Left ventricle myocardium inferior (tissue), 1 donor: ENCODE data around the gene SDR9C7. TPM values are rescaled to one million over a fixed set of nuclear protein-coding genes. Genes with fewer than 3 reads are reported as not detected.
"Not testable (repeated sequence)": the region's sequence is repeated elsewhere in the genome, so short reads cannot be mapped to it uniquely, and the experiment has no call there.

Experiments used
- DNase-seq: peaks from one replicate; pipeline ENCODE4 v3.0.0-alpha.2; 2020
- H3K27ac ChIP-seq: fragments of 200-600 bp; replicated peaks from 2 replicates; pipeline ENCODE4 v1.8.0; 2021
- H3K27me3 ChIP-seq: fragments of 200-600 bp; 2 replicates; pipeline ENCODE4 v1.8.0; 2021; ENCODE audit warnings: low read depth
- H3K36me3 ChIP-seq: fragments of 200-600 bp; 2 replicates; pipeline ENCODE4 v1.8.0; 2021
- H3K4me1 ChIP-seq: fragments of 200-600 bp; 2 replicates; pipeline ENCODE4 v1.8.0; 2021
- H3K4me3 ChIP-seq: fragments of 200-600 bp; 2 replicates; pipeline ENCODE4 v1.8.0; 2021; ENCODE audit warnings: mild to moderate bottlenecking, moderate library complexity
- H3K9me3 ChIP-seq: fragments of 200-600 bp; replicated peaks from 2 replicates; pipeline ENCODE4 v1.8.0; 2021
- CTCF ChIP-seq: fragments of 200-600 bp; IDR thresholded peaks from 2 replicates; pipeline ENCODE4 v1.8.0; 2021; ENCODE audit warnings: antibody characterized with exemption, mild to moderate bottlenecking, borderline replicate concordance
- intact Hi-C: fragments of 100-400 bp; cut with micrococcal nuclease; formaldehyde crosslinking; loops from one replicate; pipeline ENCODE4 v1.11.0; 2022
- total RNA-seq: library from RNA; stranded (reverse); fragmentation: NEBNext Ultra II Directional; extraction: Animal tissue kit (Norgen Biotek cat#: 25700); gene quantifications from one replicate; pipeline ENCODE4 v1.2.1, GENCODE V29; 2021
- donor health status: DM: no; HTN: yes; CAD: no; lungs with severe emphysema.

SDR9C7 gene
- total RNA-seq, 1 donor from 2014 or later = not detected

GRCh38 chr12:56897844-56898361, 36.3 kb downstream of the SDR9C7 start:
- no peak overlapping the region for H3K4me3 ChIP-seq
- DNase-seq = no peak
- intact Hi-C loops = no loop called here
- peaks cover 36% of the 10 kb centered on the region for H3K9me3 ChIP-seq
- no peaks in the 10 kb centered on the region for H3K4me1 ChIP-seq
- H3K36me3 ChIP-seq = no peaks in the 10 kb centered on the region
- TF ChIP-seq CTCF = no peak
- no peaks in the 10 kb centered on the region for H3K27me3 ChIP-seq
- no peak overlapping the region for H3K27ac ChIP-seq

DNA sequence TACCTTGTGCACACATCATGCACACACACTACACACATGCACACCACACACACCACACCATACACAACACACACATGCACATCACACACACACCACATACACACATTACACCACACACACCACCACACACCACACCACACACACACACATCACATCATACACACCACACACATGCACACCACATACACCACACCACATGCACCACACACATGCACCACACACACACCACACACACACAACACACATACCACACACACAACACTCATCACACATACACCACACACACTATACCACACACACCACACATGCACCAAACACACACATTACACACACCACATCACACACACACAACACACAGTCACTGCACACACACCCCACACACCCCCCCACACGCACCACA, 38.1 kb downstream of the SDR9C7 start:
- H3K27me3 ChIP-seq = no peaks in the 10 kb centered on the region
- intact Hi-C loops = no loop called here
- no peaks in the 10 kb centered on the region for H3K4me1 ChIP-seq
- no peak overlapping the region for H3K27ac ChIP-seq
- H3K4me3 ChIP-seq = no peak overlapping the region
- peaks cover 18% of the 10 kb centered on the region for H3K9me3 ChIP-seq
- no peak for DNase-seq
- no peaks in the 10 kb centered on the region for H3K36me3 ChIP-seq
- no peak for TF ChIP-seq CTCF

GRCh38 chr12:56894698-56895368, 39.4 kb downstream of the SDR9C7 start:
- Histone ChIP-seq H3K4me1 (no peaks in the 10 kb centered on the region), H3K27ac (no peak overlapping the region), H3K4me3 (no peak overlapping the region), H3K9me3 (peaks cover 5% of the 10 kb centered on the region), H3K36me3 (no peaks in the 10 kb centered on the region), H3K27me3 (no peaks in the 10 kb centered on the region)
- intact Hi-C loops = no loop called here
- TF ChIP-seq CTCF = no peak
- no peak for DNase-seq

DNA sequence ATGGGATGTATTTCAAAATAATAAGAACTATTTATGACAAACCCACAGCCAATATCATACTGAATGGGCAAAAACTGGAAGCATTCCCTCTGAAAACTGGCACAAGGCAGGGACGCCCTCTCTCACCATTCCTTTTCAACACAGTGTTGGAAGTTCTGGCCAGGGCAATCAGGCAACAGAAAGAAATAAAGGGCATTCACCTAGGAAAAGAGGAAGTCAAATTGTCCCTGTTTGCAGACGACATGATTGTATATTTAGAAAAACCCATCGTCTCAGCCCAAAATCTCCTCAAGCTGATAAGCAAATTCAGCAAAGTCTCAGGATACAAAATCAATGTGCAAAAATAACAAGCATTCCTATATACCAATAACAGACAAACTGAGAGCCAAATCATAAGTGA, 42.3 kb downstream of the SDR9C7 start:
- H3K27ac ChIP-seq, intact Hi-C loops, H3K27me3 ChIP-seq, H3K4me3 ChIP-seq, DNase-seq, H3K4me1 ChIP-seq, H3K36me3 ChIP-seq, H3K9me3 ChIP-seq: not testable (repeated sequence)

- intact Hi-C loops = no loop called here
These were observed 47.9 kb downstream of the SDR9C7 start for GRCh38 chr12:56886319-56886718.

More at GRCh38 chr12:56886319-56886718, 47.9 kb downstream of the SDR9C7 start:
- no peaks in the 10 kb centered on the region for H3K27me3 ChIP-seq
- H3K4me3 ChIP-seq = no peak overlapping the region
- H3K4me1 ChIP-seq = no peaks in the 10 kb centered on the region
- no peak for DNase-seq
- no peak overlapping the region for H3K27ac ChIP-seq
- peaks cover 24% of the 10 kb centered on the region for H3K9me3 ChIP-seq
- no peak for TF ChIP-seq CTCF
- H3K36me3 ChIP-seq = no peaks in the 10 kb centered on the region
